Right forelimb (tissue), 1 donor: ENCODE results near the gene NFXL1.
A peak's percentile ranks its signal among the peaks of the same experiment; 100 is the strongest.

Experiments used
- DNase-seq: peaks from one replicate; pipeline ENCODE4 v3.0.0-alpha.2; 2018

Gene NFXL1

GRCh38 chr4:47882228-47882627 lies 32.2 kb downstream of the NFXL1 start:
- no peak for DNase-seq

GRCh38 chr4:47879458-47879857 lies 34.9 kb downstream of the NFXL1 start:
- DNase-seq, result no peak

- DNase-seq, result no peak
These were observed 37.4 kb downstream of the NFXL1 start for GRCh38 chr4:47876784-47877546.

DNA sequence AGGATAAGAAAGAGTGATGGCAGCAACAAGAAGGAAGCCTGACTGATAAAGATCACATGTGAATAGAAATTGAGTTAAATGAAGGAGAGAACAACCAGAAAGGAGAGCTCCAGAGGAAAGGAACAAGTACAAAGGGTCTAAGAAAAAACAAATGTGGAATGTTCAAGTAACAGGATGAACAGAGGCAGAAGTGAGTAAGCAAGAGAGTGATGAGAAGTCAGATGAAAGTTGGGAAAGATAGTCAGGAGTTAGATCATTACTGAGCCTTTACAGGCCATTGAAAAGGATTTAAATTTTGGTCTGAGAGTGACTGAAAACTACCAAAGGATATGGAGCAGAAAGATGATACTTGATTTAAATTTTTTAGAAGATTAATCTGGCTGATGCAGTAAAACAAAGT lies 38.1 kb downstream of the NFXL1 start:
- DNase-seq, result no peak

DNA sequence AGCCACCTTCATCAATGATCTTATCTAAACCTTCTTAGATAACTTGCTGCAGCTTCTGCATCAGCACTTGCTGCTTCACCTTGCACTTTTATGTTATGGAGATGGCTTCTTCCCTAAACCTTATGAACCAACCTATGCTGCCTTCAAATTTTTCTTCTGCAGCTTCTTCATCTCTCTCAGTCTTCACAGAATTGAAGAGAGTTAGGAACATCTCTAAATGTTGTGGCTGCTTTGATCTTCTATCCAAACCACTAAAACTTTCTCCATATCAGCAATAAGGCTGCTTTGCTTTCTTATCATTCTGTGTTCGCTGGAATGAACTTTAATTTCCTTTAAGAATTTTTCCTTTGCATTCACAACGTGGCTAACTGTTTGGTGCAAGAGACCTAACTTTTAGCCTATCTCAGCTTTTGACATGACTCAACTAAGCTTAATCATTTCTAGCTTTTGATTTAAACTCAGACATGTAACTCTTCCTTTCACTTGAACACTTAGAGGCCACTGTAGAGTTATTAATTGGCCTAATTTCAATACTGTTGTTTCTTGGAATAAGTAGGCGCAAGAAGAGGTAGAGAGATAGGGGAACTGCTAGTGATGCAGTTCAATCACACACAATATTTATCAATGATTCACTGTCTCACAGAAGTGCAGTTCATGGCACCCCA lies 40.4 kb downstream of the NFXL1 start:
- DNase-seq, result no peak

DNA sequence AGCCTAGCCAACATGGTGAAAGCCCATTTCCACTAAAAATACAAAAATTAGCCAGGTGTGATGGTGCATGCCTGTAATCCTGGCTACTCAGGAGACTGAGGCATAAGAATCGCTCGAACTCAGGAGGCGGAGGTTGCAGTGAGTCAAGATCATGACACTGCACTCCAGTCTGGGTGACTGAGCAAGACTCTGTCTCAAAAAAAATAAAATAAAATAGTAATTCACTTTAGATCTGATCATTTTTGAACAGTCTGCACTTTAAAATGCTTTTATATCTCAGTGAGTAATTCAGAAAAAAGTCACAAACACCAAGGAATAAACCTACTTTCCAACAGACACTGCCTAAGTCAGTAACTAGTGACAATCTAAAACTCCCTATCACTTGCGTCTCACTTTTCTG lies 50.9 kb downstream of the NFXL1 start:
- DNase-seq, result no peak

DNA sequence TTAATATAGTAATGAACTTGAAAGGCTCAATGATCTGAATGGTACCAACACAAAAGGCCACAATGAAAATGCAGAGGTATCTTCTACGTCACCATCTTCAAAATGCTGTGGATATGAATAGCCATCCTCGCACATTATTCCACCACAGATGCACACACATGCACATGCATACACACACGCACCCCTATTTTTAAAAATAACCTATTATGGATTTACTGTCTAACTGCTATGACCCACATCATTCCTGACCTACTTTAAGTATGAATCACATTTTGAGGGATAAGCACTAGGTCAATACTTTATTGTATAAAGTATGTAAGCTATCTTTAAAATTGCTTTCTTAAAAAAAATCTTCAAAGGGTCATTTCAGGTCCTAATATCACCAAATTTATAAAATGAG lies 52.1 kb downstream of the NFXL1 start:
- no peak for DNase-seq

DNA sequence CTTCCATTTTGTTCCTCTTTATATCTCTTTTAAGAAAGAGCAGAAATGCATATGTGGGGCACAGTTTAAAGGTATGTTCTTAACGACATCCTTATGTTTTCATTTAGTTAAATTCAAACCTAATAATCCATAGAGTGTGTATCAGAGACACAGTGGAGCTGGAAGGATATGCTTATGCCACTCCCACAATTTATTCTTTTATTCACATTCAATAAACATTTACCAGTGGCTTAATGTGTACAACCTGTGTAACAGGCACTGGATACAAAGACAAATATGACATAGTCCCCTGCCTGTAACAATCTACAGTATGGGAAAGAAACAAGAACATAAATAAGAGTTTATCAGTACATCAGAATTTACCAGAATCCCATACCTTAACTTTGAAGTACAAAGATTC lies 54.1 kb downstream of the NFXL1 start:
- DNase-seq, result no peak

- DNase-seq, result no peak
These were observed 56.4 kb downstream of the NFXL1 start for GRCh38 chr4:47858006-47858405.

DNA sequence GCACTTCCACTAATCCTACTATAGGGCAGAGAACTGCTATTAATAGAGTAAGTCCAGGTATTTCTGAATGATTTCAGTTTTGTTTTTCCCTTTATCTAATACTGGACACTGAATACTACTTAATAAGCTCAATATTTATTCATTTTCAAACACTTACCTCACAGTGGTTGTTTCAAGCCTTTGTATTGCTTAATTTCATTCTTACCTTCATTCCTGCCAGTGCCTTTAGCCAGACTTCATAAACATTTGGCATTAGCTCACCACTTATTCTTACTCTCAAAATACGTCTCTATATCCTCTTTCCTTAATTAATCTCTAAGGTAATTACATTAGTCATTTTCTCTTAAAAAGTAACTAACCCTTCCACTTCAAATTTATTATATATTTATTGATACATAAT lies 57.7 kb downstream of the NFXL1 start:
- no peak for DNase-seq

GRCh38 chr4:47855350-47855749 lies 59.0 kb downstream of the NFXL1 start:
- no peak for DNase-seq

GRCh38 chr4:47852136-47852535 lies 62.2 kb downstream of the NFXL1 start:
- no peak for DNase-seq

- DNase-seq, result no peak
These were observed 64.9 kb downstream of the NFXL1 start for GRCh38 chr4:47849466-47849865.

DNA sequence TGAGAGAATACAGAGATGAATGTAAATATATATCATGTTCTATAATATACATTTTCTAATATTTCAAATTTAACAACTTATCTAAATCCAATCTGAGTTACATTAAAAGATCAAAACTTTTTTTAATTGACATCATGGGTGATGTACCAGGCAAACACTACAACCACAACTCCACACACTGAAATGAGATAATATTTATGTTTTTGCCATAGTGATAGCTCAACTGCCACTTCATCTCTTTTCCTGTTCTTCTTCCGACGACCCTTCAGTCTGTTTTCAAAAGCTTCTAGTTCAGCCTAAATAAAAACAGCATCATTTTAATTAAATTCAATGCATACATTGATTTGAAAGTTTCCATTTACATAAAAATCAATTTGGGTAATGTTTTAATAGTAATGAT lies 66.3 kb downstream of the NFXL1 start:
- no peak for DNase-seq

- DNase-seq, result no peak
These were observed 71.4 kb downstream of the NFXL1 start for GRCh38 chr4:47842985-47843384.

GRCh38 chr4:47840291-47840690 lies 74.1 kb downstream of the NFXL1 start:
- no peak for DNase-seq

DNA sequence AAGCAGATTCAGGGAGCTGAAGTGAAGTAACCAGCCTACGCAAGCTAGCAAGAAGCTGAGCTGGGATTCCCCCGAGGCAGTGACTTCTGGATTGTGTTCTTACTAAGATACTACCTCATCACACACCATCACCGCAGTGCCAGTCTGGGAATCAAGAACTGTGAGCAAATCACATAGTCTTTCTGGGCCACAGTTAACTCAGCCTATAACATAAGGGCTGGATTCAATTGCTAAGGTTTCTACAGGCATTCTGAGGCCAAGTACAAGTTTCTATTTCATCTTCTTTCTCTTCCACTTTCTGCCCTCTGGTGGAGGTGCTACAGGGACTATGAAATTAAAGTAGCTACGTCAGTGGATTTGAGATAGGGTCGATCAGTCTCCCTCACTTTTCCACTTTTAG lies 75.1 kb downstream of the NFXL1 start:
- DNase-seq, result no peak

GRCh38 chr4:47838445-47838844 lies 75.9 kb downstream of the NFXL1 start:
- DNase-seq, result no peak

GRCh38 chr4:47837908-47838294 lies 76.5 kb downstream of the NFXL1 start, which contains the start of gene CORIN:
CORIN (minus strand) TSS chr4:47838067; CDS start chr4:47837949, 118 bp downstream.
- DNase-seq, result no peak

- DNase-seq, result peak; percentile 68
These were observed 77.1 kb downstream of the NFXL1 start for GRCh38 chr4:47837094-47837907.

DNA sequence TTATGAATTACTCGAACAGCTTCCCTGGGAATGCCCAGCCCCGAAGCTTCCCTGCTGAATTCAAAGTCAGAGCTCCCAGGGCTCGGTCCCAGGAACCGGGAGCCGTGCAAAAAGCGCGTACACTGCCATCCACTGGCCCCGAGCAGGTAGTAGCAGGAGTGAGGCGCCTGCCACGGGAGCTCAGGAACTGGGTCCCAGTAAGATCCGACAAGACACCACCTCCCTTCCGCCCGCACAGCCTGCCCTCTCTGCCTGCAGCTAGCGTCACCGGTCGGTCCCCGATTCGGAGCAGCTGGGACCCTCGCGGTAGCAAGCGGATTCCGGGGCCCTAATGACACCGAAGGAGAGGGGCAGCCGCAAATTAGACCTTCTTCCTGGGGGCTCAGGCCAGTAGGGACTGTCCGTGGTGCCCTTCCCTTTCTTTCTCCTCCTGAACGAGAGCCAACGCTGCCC lies 77.7 kb downstream of the NFXL1 start:
- peak; percentile 81 for DNase-seq

- no peak for DNase-seq
These were observed 78.9 kb downstream of the NFXL1 start for GRCh38 chr4:47835494-47835893.

- no peak for DNase-seq
These were observed 83.2 kb downstream of the NFXL1 start for GRCh38 chr4:47831026-47831679.
